ENCODE results near the gene EDIL3.

EDIL3 gene

GRCh38 chr5:84231433-84231832 lies 153.2 kb downstream of the EDIL3 start:
- H3K27ac ChIP-seq (ENCODE audit: low read depth, low read length, poor library complexity, severe bottlenecking): no peak overlapping the region
- H3K27me3 ChIP-seq (ENCODE audit: insufficient read depth, low read length): no peaks in the 10 kb centered on the region
- no peaks in the 10 kb centered on the region for H3K9me3 ChIP-seq (ENCODE audit: low read length)
- no peak overlapping the region for H2AFZ ChIP-seq (ENCODE audit: low read length)
- no peaks in the 10 kb centered on the region for H3K4me1 ChIP-seq (ENCODE audit: insufficient read depth, low read length, severe bottlenecking)
- H3K36me3 ChIP-seq (ENCODE audit: insufficient read depth, low read length): no peaks in the 10 kb centered on the region
- H3F3A ChIP-seq (ENCODE audit: insufficient read depth, low read length): no peaks in the 10 kb centered on the region
- no peak overlapping the region for H3K4me3 ChIP-seq (ENCODE audit: low read depth, low read length, poor library complexity, severe bottlenecking)
- H4K20me1 ChIP-seq (ENCODE audit: insufficient read depth, low read length): no peaks in the 10 kb centered on the region
- H3K4me2 ChIP-seq (ENCODE audit: low read length): no peak overlapping the region
- TF ChIP-seq EZH2 (IDR thresholded peaks at IDR 0.05; ENCODE audit: borderline replicate concordance, low read length): no peak
- TF ChIP-seq CTCF (IDR thresholded peaks at IDR 0.05; ENCODE audit: low read length): no peak
- no peaks in the 10 kb centered on the region for H3K9me2 ChIP-seq (ENCODE audit: low read depth, low read length)
- no peaks in the 10 kb centered on the region for H3K79me2 ChIP-seq (ENCODE audit: insufficient read depth, low read length)
- H3K9ac ChIP-seq (ENCODE audit: low read length): no peak overlapping the region

GRCh38 chr5:84229045-84229444 lies 155.6 kb downstream of the EDIL3 start:
- no peak overlapping the region for H3K4me2 ChIP-seq (ENCODE audit: low read length)
- no peaks in the 10 kb centered on the region for H3K9me2 ChIP-seq (ENCODE audit: low read depth, low read length)
- H3F3A ChIP-seq (ENCODE audit: insufficient read depth, low read length): no peaks in the 10 kb centered on the region
- H3K9ac ChIP-seq (ENCODE audit: low read length): no peak overlapping the region
- H3K36me3 ChIP-seq (ENCODE audit: insufficient read depth, low read length): no peaks in the 10 kb centered on the region
- H3K4me1 ChIP-seq (ENCODE audit: insufficient read depth, low read length, severe bottlenecking): no peaks in the 10 kb centered on the region
- H3K4me3 ChIP-seq (ENCODE audit: low read depth, low read length, poor library complexity, severe bottlenecking): no peak overlapping the region
- H3K79me2 ChIP-seq (ENCODE audit: insufficient read depth, low read length): no peaks in the 10 kb centered on the region
- no peaks in the 10 kb centered on the region for H4K20me1 ChIP-seq (ENCODE audit: insufficient read depth, low read length)
- no peak overlapping the region for H2AFZ ChIP-seq (ENCODE audit: low read length)
- no peaks in the 10 kb centered on the region for H3K9me3 ChIP-seq (ENCODE audit: low read length)
- no peak overlapping the region for H3K27ac ChIP-seq (ENCODE audit: low read depth, low read length, poor library complexity, severe bottlenecking)
- TF ChIP-seq CTCF (IDR thresholded peaks at IDR 0.05; ENCODE audit: low read length) (no peak), EZH2 (IDR thresholded peaks at IDR 0.05; ENCODE audit: borderline replicate concordance, low read length) (no peak)
- no peaks in the 10 kb centered on the region for H3K27me3 ChIP-seq (ENCODE audit: insufficient read depth, low read length)

GRCh38 chr5:84228266-84228665 lies 156.4 kb downstream of the EDIL3 start:
- no peak overlapping the region for H2AFZ ChIP-seq (ENCODE audit: low read length)

More at GRCh38 chr5:84228266-84228665, 156.4 kb downstream of the EDIL3 start:
- Histone ChIP-seq H3K4me3 (ENCODE audit: low read depth, low read length, poor library complexity, severe bottlenecking) (no peak overlapping the region), H3K36me3 (ENCODE audit: insufficient read depth, low read length) (no peaks in the 10 kb centered on the region), H3K9ac (ENCODE audit: low read length) (no peak overlapping the region), H3K9me2 (ENCODE audit: low read depth, low read length) (no peaks in the 10 kb centered on the region), H3K9me3 (ENCODE audit: low read length) (no peaks in the 10 kb centered on the region), H3F3A (ENCODE audit: insufficient read depth, low read length) (no peaks in the 10 kb centered on the region), H3K27me3 (ENCODE audit: insufficient read depth, low read length) (no peaks in the 10 kb centered on the region), H3K27ac (ENCODE audit: low read depth, low read length, poor library complexity, severe bottlenecking) (no peak overlapping the region), H3K4me1 (ENCODE audit: insufficient read depth, low read length, severe bottlenecking) (no peaks in the 10 kb centered on the region), H3K79me2 (ENCODE audit: insufficient read depth, low read length) (no peaks in the 10 kb centered on the region), H3K4me2 (ENCODE audit: low read length) (no peak overlapping the region), H4K20me1 (ENCODE audit: insufficient read depth, low read length) (no peaks in the 10 kb centered on the region)
- TF ChIP-seq CTCF (IDR thresholded peaks at IDR 0.05; ENCODE audit: low read length) (no peak), EZH2 (IDR thresholded peaks at IDR 0.05; ENCODE audit: borderline replicate concordance, low read length) (no peak)

Measured in OCI-LY1 (cell line).